Right atrium auricular region (tissue), 2 donors: ENCODE measurements around the gene ERC2. TPM values are rescaled to one million over a fixed set of nuclear protein-coding genes. Genes with fewer than 3 reads are reported as not detected.

Experiments
- DNase-seq: peaks from one replicate; pipeline ENCODE4 v3.0.0-alpha.2; 2019; ENCODE audit warnings: low spot score
- H3K27ac ChIP-seq, 2 donors: fragments of 200-600 bp; sonication (generic); 1 replicate in 1 of 2; 2 replicates in 1 of 2; pipeline ENCODE4 v1.5.1; 2016 to 2019
- H3K27me3 ChIP-seq, 2 donors: fragments of 200-600 bp; sonication (generic); one replicate each; pipeline versions ENCODE4 v1.5.1 to v1.6.0; 2017 to 2019
- H3K36me3 ChIP-seq: fragments of 200-600 bp; sonication (generic); one replicate; pipeline ENCODE4 v1.5.1; 2016
- H3K4me1 ChIP-seq, 2 donors: fragments of 200-600 bp; sonication (generic); one replicate each; pipeline versions ENCODE4 v1.5.1 to v1.6.0; 2017 to 2019
- H3K4me3 ChIP-seq, 2 donors: fragments of 200-600 bp; sonication (generic); 1 replicate in 1 of 2; 2 replicates in 1 of 2; pipeline ENCODE4 v1.5.1; 2017 to 2019; ENCODE audit warnings: mild to moderate bottlenecking in 1 of 2, moderate library complexity in 1 of 2
- H3K9me3 ChIP-seq, 2 donors: fragments of 200-600 bp; sonication (generic); one replicate each; pipeline ENCODE4 v1.5.1; 2019
- CTCF ChIP-seq, 2 donors: fragments of 200-600 bp; sonication (generic); IDR thresholded peaks; one replicate each; pipeline ENCODE4 v1.5.1; 2019; ENCODE audit warnings: antibody characterized with exemption in 2 of 2
- total RNA-seq, 2 donors: library from RNA; depleted of rRNA; stranded (reverse); fragments of >200 nt; gene quantifications; one replicate each; pipeline ENCODE4 v1.1.0, GENCODE V29; 2016

Gene ERC2
- total RNA-seq, 2 donors from 2014 or later, result 2.9 to 4.0 TPM

GRCh38 chr3:55860049-55860721 lies 608.1 kb downstream of the ERC2 start:
- TF ChIP-seq CTCF (IDR thresholded peaks at IDR 0.05), result no peak
- Histone ChIP-seq H3K36me3 (no peaks in the 10 kb centered on the region), H3K4me1 (no peaks in the 10 kb centered on the region), H3K9me3 (no peaks in the 10 kb centered on the region), H3K27ac (no peak overlapping the region), H3K27me3 (no peaks in the 10 kb centered on the region), H3K4me3 (no peak overlapping the region)
- no peak for DNase-seq

DNA sequence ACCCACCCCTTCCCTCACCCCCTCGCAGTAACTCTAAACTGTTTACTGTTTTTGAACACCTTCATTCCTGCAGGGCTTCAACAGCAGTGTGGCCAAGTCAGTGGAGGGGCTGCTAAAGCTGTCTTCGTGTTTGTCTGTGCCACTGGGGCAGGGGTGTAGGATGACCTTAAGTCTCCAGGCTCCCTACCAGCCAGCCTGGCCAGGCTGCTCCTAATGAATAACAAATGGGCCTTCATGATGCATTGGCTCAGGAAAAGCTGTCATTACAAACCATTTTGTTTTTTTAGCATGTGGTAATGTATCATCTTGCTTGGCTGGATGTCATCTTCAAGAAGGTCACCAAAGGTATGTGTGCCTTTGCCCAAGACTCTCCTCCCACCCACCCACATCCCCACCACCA lies 609.0 kb downstream of the ERC2 start:
- no peak overlapping the region for H3K4me3 ChIP-seq
- H3K27me3 ChIP-seq, result no peaks in the 10 kb centered on the region
- TF ChIP-seq CTCF (IDR thresholded peaks at IDR 0.05), result no peak
- no peaks in the 10 kb centered on the region for H3K4me1 ChIP-seq
- no peak for DNase-seq
- no peak overlapping the region for H3K27ac ChIP-seq
- H3K36me3 ChIP-seq, result no peaks in the 10 kb centered on the region
- no peaks in the 10 kb centered on the region for H3K9me3 ChIP-seq

DNA sequence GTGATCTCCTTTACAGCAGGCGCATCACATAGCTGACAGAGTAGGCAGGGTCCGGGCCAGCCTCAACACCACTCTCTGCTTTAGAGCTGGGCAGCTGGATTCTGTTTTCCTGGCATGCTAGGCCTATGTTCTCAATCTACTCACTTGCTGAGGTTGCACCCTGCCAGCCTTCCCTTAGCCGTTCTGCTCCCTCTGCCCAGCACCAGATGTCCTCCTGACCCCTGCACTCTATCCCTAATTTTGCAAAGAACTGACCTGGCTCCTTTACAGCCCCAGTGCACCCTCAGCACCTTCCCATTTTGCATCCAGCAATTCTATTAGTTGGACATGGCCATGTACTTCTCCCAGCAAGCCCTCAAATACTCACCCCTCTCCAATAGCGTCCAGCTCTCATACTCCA lies 609.5 kb downstream of the ERC2 start:
- Histone ChIP-seq H3K27ac (no peak overlapping the region), H3K27me3 (no peaks in the 10 kb centered on the region), H3K9me3 (no peaks in the 10 kb centered on the region), H3K4me3 (no peak overlapping the region), H3K36me3 (no peaks in the 10 kb centered on the region), H3K4me1 (no peaks in the 10 kb centered on the region)
- DNase-seq, result no peak
- no peak for TF ChIP-seq CTCF (IDR thresholded peaks at IDR 0.05)

DNA sequence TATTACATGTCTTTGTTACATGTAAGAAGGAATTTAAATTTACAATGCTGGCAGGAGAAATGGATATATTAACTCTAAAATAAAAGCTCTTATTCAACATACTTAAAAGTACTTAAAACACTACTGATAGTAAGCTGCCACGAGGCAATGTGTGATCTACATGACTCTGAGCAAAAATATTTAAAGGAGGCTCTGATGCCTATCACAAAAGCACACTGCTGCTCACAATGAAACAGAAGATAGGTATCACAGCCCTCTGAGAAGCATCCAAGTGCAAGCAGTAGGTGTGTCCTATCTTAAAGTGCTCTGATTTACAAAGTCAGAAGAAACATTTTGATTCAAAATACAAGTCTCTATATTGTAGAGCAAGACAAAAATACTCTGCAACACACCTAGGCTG lies 610.0 kb downstream of the ERC2 start:
- H3K9me3 ChIP-seq, result no peaks in the 10 kb centered on the region
- no peak for TF ChIP-seq CTCF (IDR thresholded peaks at IDR 0.05)
- H3K4me3 ChIP-seq, result no peak overlapping the region
- H3K36me3 ChIP-seq, result no peaks in the 10 kb centered on the region
- DNase-seq, result no peak
- H3K27me3 ChIP-seq, result no peaks in the 10 kb centered on the region
- H3K4me1 ChIP-seq, result no peaks in the 10 kb centered on the region
- H3K27ac ChIP-seq, result no peak overlapping the region

DNA sequence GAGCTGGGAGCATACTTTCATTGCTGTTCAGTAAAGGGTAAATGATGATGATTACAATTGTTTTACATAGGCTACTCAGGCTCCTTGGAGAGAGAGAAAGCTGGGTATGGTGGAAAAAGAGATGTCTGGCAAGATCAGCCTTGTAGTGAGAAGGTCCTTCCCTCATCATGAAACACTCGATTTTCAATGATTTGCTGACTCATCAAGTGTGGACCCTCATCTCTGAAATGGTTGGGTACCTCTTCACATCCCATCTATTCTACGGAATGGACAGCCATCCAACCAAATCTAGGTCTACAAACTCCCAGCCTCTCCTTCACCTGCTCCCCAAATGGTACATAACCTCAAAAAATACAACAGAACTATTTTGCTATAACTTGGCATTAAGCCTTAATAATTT lies 610.6 kb downstream of the ERC2 start:
- no peak overlapping the region for H3K27ac ChIP-seq
- DNase-seq, result no peak
- no peak overlapping the region for H3K4me3 ChIP-seq
- H3K27me3 ChIP-seq, result no peaks in the 10 kb centered on the region
- no peaks in the 10 kb centered on the region for H3K4me1 ChIP-seq
- H3K9me3 ChIP-seq, result no peaks in the 10 kb centered on the region
- H3K36me3 ChIP-seq, result no peaks in the 10 kb centered on the region
- TF ChIP-seq CTCF (IDR thresholded peaks at IDR 0.05), result no peak

DNA sequence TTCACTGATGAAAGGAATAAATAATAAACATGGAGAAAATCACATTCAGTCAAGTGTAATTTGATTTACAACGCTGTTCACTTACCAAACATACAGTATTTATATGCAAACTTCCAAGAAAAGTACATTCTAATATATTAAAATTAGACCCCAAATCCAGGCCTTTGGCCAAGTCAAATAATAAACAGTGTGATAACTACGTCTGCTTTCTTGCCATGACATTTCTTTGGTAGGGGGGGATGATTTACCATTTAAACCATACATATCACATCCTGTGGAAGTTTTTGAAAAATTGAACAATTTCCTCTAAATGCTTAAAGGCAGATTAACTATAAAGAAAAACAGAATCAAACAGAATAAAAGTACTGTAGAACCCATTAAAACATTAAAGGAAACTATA lies 613.0 kb downstream of the ERC2 start:
- no peak for DNase-seq
- Histone ChIP-seq H3K4me3 (no peak overlapping the region), H3K27me3 (no peaks in the 10 kb centered on the region), H3K27ac (no peak overlapping the region), H3K36me3 (no peaks in the 10 kb centered on the region), H3K4me1 (no peaks in the 10 kb centered on the region), H3K9me3 (no peaks in the 10 kb centered on the region)
- no peak for TF ChIP-seq CTCF (IDR thresholded peaks at IDR 0.05)
